Ishikawa (cell line): Measurements from ENCODE around the gene FAM83G.

Source experiments
- CREB1 ChIP-seq: IDR thresholded peaks from 2 replicates; pipeline ENCODE4 v1.6.1; 2012; ENCODE audit warnings: low read depth
- EP300 ChIP-seq: IDR thresholded peaks from 2 replicates; pipeline ENCODE4 v1.6.1; 2012; ENCODE audit warnings: borderline replicate concordance
- RAD21 ChIP-seq: IDR thresholded peaks from 2 replicates; pipeline ENCODE4 v1.6.1; 2012; ENCODE audit warnings: low read depth
- REST ChIP-seq: IDR thresholded peaks from 2 replicates; pipeline ENCODE4 v1.6.1; 2012; ENCODE audit warnings: low read depth, mild to moderate bottlenecking
- TCF12 ChIP-seq: IDR thresholded peaks from 2 replicates; pipeline ENCODE4 v1.6.1; 2012; ENCODE audit warnings: low read depth
- YY1 ChIP-seq: IDR thresholded peaks from 2 replicates; pipeline ENCODE4 v1.6.1; 2012; ENCODE audit warnings: low read depth
- ZBTB7A ChIP-seq: IDR thresholded peaks from 2 replicates; pipeline ENCODE4 v1.6.1; 2012; ENCODE audit warnings: low read depth
- TF ChIP-seq, protein P1 (sequence below): IDR thresholded peaks from 2 replicates; pipeline ENCODE4 v1.6.1; 2012

DNA sequence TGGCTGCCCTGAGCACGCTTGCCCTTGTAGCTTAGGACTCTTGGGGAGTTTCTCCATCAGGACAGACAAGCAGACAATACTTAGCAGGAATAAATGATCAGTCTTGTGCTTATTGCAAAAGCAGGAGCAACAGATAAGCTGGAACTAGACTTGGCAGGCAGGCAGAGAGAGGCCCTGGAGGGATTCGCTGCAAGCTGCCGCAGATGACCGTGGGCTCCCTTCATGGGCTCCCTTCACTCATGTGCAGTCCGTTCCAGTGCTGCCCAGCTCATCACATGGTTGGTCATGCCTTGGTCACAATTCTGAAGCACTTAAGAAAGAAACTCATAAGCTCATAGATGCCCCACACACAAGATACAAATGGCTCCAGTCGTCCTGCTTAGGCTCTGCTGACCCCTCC is 55.0 kb downstream of the FAM83G start:
- TF ChIP-seq, protein P1, sequence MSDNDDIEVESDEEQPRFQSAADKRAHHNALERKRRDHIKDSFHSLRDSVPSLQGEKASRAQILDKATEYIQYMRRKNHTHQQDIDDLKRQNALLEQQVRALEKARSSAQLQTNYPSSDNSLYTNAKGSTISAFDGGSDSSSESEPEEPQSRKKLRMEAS: no peak
- TF ChIP-seq EP300 (no peak), ZBTB7A (no peak), CREB1 (no peak), REST (no peak), RAD21 (no peak), TCF12 (no peak), YY1 (no peak)
